Germinal center (tissue), 1 donor: ENCODE results near the gene MELTF.

ENCODE experiments used
- DNase-seq: peaks from one replicate; pipeline ENCODE4 v3.0.0; 2012; ENCODE audit warnings: mixed read lengths, low spot score

The MELTF gene

GRCh38 chr3:197027151-197027895 lies 2.3 kb downstream of the MELTF start:
- no peak for DNase-seq

- no peak for DNase-seq
These were observed 3.1 kb downstream of the MELTF start for GRCh38 chr3:197026481-197026866.

GRCh38 chr3:197025736-197026480 lies 3.7 kb downstream of the MELTF start:
- DNase-seq, result no peak

GRCh38 chr3:197024881-197025735 lies 4.5 kb downstream of the MELTF start:
- no peak for DNase-seq

GRCh38 chr3:197023998-197024651 lies 5.5 kb downstream of the MELTF start:
- no peak for DNase-seq

- DNase-seq, result peak; percentile 81
These were observed 6.2 kb downstream of the MELTF start for GRCh38 chr3:197023241-197023997.

- no peak for DNase-seq
These were observed 7.0 kb downstream of the MELTF start for GRCh38 chr3:197022405-197023231.

- DNase-seq, result no peak
These were observed 7.8 kb downstream of the MELTF start for GRCh38 chr3:197021729-197022404.

GRCh38 chr3:197021231-197021630 lies 8.4 kb downstream of the MELTF start:
- DNase-seq, result no peak

- DNase-seq, result no peak
These were observed 10.1 kb downstream of the MELTF start for GRCh38 chr3:197019535-197019934.

GRCh38 chr3:197019021-197019420 lies 10.6 kb downstream of the MELTF start:
- no peak for DNase-seq

- DNase-seq, result no peak
These were observed 12.6 kb downstream of the MELTF start for GRCh38 chr3:197017003-197017402.

GRCh38 chr3:197015790-197016736 lies 13.6 kb downstream of the MELTF start:
- no peak for DNase-seq

GRCh38 chr3:197014942-197015575 lies 14.6 kb downstream of the MELTF start:
- no peak for DNase-seq

- no peak for DNase-seq
These were observed 15.6 kb downstream of the MELTF start for GRCh38 chr3:197014024-197014423.

- DNase-seq, result no peak
These were observed 17.1 kb downstream of the MELTF start for GRCh38 chr3:197012540-197012883.

GRCh38 chr3:197011780-197012539 lies 17.7 kb downstream of the MELTF start:
- DNase-seq, result no peak
